ENCODE data around the gene ATOH8. TPM values are rescaled to one million over a fixed set of nuclear protein-coding genes. Genes with fewer than 3 reads are reported as not detected.

ATOH8 gene
- total RNA-seq, 1 experiment from 2014 or later: 0.20 TPM

GRCh38 chr2:85716346-85716914, 37.4 kb upstream of the ATOH8 start:
- H4K20me1 ChIP-seq (ENCODE audit: control insufficient read depth, insufficient read depth, insufficient read length): no peaks in the 10 kb centered on the region
- no CpG with 5 or more reads among the region's 13 CpGs for WGBS (ENCODE audit: extremely low coverage, insufficient read length, low lambda C conversion rate)
- no peaks in the 10 kb centered on the region for H3K9me3 ChIP-seq (ENCODE audit: control insufficient read depth, low read depth, low read length)
- H4K91ac ChIP-seq (ENCODE audit: insufficient read length, low read depth, low read length): no peak overlapping the region
- H3K18ac ChIP-seq (ENCODE audit: insufficient read length, low read depth, low read length): no peak overlapping the region
- H3K27ac ChIP-seq (ENCODE audit: insufficient read length, low read depth, low read length): no peak overlapping the region
- no peak overlapping the region for H3K56ac ChIP-seq (ENCODE audit: insufficient read length, low read depth, low read length)
- H3K23me2 ChIP-seq (ENCODE audit: insufficient read length, low read depth, low read length, poor library complexity, severe bottlenecking): no peaks in the 10 kb centered on the region
- H3K27me3 ChIP-seq (ENCODE audit: insufficient read depth, low read length): no peaks in the 10 kb centered on the region
- no peak overlapping the region for H2AK5ac ChIP-seq (ENCODE audit: insufficient read length, low read length)
- no peak overlapping the region for H2BK20ac ChIP-seq (ENCODE audit: low read depth, low read length, poor library complexity, severe bottlenecking)
- peaks cover 4 to 5% of the 10 kb centered on the region in 2 experiments; a peak in 4 of 5 replicates for H3K9me3 Mint-ChIP-seq
- no peak overlapping the region for H3K4me2 ChIP-seq (ENCODE audit: insufficient read depth, insufficient read length, low read length)
- no peak overlapping the region for H4K8ac ChIP-seq (replicated peaks; ENCODE audit: insufficient read length, low read depth, low read length)
- no peak for TF ChIP-seq CTCF (conservative IDR thresholded peaks at IDR 0.05)
- no peak overlapping the region for H2BK15ac ChIP-seq (ENCODE audit: low read depth, low read length)
- no peaks in the 10 kb centered on the region for H3K4me1 ChIP-seq (ENCODE audit: insufficient read depth, low read length)
- peaks cover 5 to 13% of the 10 kb centered on the region in 2 experiments for H3K4me1 Mint-ChIP-seq
- H3K27me3 Mint-ChIP-seq (ENCODE audit: low read depth): peaks cover 13% of the 10 kb centered on the region
- H2BK12ac ChIP-seq (ENCODE audit: insufficient read length, low read depth, low read length): no peak overlapping the region
- no peak overlapping the region for H3K23ac ChIP-seq (ENCODE audit: insufficient read length, low read depth, low read length)
- no peak overlapping the region for H4K5ac ChIP-seq (ENCODE audit: insufficient read length, low read depth, low read length)
- H3K4me3 Mint-ChIP-seq: no peak overlapping the region
- H2BK120ac ChIP-seq (ENCODE audit: low read depth, low read length, poor library complexity, severe bottlenecking): no peak overlapping the region
- H3K14ac ChIP-seq (ENCODE audit: insufficient read depth, low read length): no peak overlapping the region
- H3K79me2 ChIP-seq (ENCODE audit: insufficient read depth, low read length): no peaks in the 10 kb centered on the region
- no peaks in the 10 kb centered on the region for H3K79me1 ChIP-seq (ENCODE audit: insufficient read depth, low read depth, low read length, poor library complexity, severe bottlenecking)
- DNase-seq: no peak
- H2BK5ac ChIP-seq (ENCODE audit: insufficient read length, low read length): no peak overlapping the region
- no peak overlapping the region for H3K4ac ChIP-seq (ENCODE audit: low read depth, low read length)
- no peak overlapping the region for H3K27ac Mint-ChIP-seq
- no peak overlapping the region for H3K9ac ChIP-seq (ENCODE audit: extremely low read depth, insufficient read length, low read length)
- no peak overlapping the region for H3T11ph ChIP-seq (ENCODE audit: low read length)
- H3K36me3 Mint-ChIP-seq (ENCODE audit: insufficient read depth in 1 of 3, low read depth in 3 of 3): no peaks in the 10 kb centered on the region
- no peak overlapping the region for H2AFZ ChIP-seq (ENCODE audit: low read length)
